Bladder microvascular endothelial cell (primary cell): ENCODE measurements around the gene GBP2. TPM values are rescaled to one million over a fixed set of nuclear protein-coding genes. Genes with fewer than 3 reads are reported as not detected.

Experiments used
- total RNA-seq: library from RNA; depleted of rRNA; stranded (reverse); fragments of >200 nt; gene quantifications from 2 replicates; pipeline ENCODE4 v1.2.3, GENCODE V29; 2014

GBP2 gene
- total RNA-seq = 53.6 and 75.8 TPM in 2 replicates

GRCh38 chr1:89125913-89126580 is at the start of gene GBP2:
Gene GBP2 (minus strand): TSS chr1:89126114. CDS start chr1:89121966, 4,148 bp downstream.

GRCh38 chr1:89065079-89065868 is 60.6 kb downstream of the GBP2 start, which contains the start of gene GBP1:
Gene GBP1 (minus strand): TSS chr1:89065208. CDS start chr1:89063234, 1,974 bp downstream.

Other genes with a start within 250 kb of the GBP2 start
- gene GTF2B, start 234.5 kb downstream of the GBP2 start, total RNA-seq = 27.0 and 44.9 TPM in 2 replicates
- 11.1 and 13.4 TPM in 2 replicates for gene KYAT3, start 133.5 kb downstream of the GBP2 start, total RNA-seq
- gene RBMXL1, start 133.5 kb downstream of the GBP2 start, total RNA-seq = 6.5 and 10.8 TPM in 2 replicates
- 8.6 and 40.7 TPM in 2 replicates for gene GBP3, start 103.2 kb downstream of the GBP2 start, total RNA-seq
- gene GBP1, start 60.9 kb downstream of the GBP2 start, total RNA-seq = 29.3 and 40.2 TPM in 2 replicates
- not detected in 2 replicates for gene GBP7, start 49.9 kb upstream of the GBP2 start, total RNA-seq
- 19.1 and 24.8 TPM in 2 replicates for gene GBP4, start 72.8 kb upstream of the GBP2 start, total RNA-seq
- gene GBP5, start 146.7 kb upstream of the GBP2 start, total RNA-seq = 0.81 and 0.94 TPM in 2 replicates
- not detected in 2 replicates for gene GBP6, start 237.9 kb upstream of the GBP2 start, total RNA-seq